Measurements from ENCODE around the gene NTRK3. TPM values are rescaled to one million over a fixed set of nuclear protein-coding genes. Genes with fewer than 3 reads are reported as not detected.

NTRK3 gene
- total and polyA plus RNA-seq, 12 donors = 0.45 to 5.6 (median 2.3) TPM

DNA sequence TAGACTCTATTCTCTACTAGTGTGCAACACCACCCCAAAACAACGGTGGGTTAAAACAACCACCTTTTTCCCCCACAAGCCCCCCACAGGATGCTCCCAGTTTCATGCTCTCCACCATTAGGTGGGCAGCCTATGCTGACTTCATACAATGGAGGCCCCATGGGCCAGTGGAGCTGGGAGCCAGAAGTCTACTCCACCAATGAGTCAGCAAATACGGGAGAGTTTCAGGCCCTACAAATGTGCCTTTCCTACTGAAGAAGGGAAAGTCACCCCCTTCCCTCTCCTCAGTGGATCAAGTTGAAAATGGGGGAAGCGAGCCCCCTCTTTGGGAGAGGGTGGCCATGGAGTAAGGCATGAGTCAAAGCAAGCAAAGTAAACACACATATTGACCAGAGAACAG, 278.6 kb downstream of the NTRK3 start:
- H3K4me3 ChIP-seq = no peak overlapping the region
- H3K4me1 ChIP-seq = peaks cover 0 to 16% (median 10%) of the 10 kb centered on the region in 9 donors
- H3K36me3 ChIP-seq = no peaks in the 10 kb centered on the region
- TF ChIP-seq, protein P1, sequence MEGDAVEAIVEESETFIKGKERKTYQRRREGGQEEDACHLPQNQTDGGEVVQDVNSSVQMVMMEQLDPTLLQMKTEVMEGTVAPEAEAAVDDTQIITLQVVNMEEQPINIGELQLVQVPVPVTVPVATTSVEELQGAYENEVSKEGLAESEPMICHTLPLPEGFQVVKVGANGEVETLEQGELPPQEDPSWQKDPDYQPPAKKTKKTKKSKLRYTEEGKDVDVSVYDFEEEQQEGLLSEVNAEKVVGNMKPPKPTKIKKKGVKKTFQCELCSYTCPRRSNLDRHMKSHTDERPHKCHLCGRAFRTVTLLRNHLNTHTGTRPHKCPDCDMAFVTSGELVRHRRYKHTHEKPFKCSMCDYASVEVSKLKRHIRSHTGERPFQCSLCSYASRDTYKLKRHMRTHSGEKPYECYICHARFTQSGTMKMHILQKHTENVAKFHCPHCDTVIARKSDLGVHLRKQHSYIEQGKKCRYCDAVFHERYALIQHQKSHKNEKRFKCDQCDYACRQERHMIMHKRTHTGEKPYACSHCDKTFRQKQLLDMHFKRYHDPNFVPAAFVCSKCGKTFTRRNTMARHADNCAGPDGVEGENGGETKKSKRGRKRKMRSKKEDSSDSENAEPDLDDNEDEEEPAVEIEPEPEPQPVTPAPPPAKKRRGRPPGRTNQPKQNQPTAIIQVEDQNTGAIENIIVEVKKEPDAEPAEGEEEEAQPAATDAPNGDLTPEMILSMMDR (IDR thresholded peaks at IDR 0.05) = no peak
- H3K9me3 ChIP-seq = no peaks in the 10 kb centered on the region
- H3K27me3 ChIP-seq = no peaks in the 10 kb centered on the region
- ATAC-seq (no peak), DNase-seq (no peak)
- H3K27ac ChIP-seq = no peak overlapping the region
- intact Hi-C loops (cut with DNase I) = no loop called here
- 88 to 91% methylated on average over 3 of the region's 3 CpGs for WGBS, 2 donors

DNA sequence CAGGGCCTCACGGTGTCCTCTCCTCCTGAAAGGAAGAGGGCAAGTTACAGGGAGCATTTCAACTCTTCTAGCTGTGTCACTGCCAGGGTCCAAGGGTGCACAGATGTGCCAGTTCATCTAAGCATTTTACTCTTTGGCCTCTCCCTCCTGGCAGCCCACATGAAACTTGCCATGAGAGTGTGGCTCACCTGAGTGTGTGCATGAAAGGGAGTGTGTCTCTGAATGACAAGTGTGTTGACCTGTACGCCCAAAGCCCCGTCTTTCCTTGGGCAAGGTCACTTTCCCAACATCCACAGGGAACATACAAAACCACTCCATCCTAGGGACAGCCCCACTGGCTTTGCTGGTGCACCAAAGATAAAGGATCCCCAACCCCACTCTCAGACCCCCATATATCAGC, 280.0 kb downstream of the NTRK3 start:
- no peak for ATAC-seq
- peaks cover 0 to 2% (median 0%) of the 10 kb centered on the region in 9 donors for H3K4me1 ChIP-seq
- 80 to 98% methylated on average over 3 of the region's 3 CpGs for whole genome bisulfite sequencing, 2 donors

GRCh38 chr15:87973501-87974215, 282.9 kb downstream of the NTRK3 start:
- Histone ChIP-seq H3K27me3 (no peaks in the 10 kb centered on the region), H3K4me3 (no peak overlapping the region), H3K4me1 (no peaks in the 10 kb centered on the region), H3K36me3 (no peaks in the 10 kb centered on the region), H3K9me3 (no peaks in the 10 kb centered on the region), H3K27ac (no peak overlapping the region)
- DNase-seq (no peak), ATAC-seq (no peak)
- intact Hi-C loops (cut with DNase I) = no loop called here
- 61 to 69% methylated on average over 13 of the region's 13 CpGs for WGBS, 2 donors
- TF ChIP-seq, protein P1 (IDR thresholded peaks at IDR 0.05) = no peak

More for the DNA sequence above, 280.0 kb downstream of the NTRK3 start:
- Histone ChIP-seq H3K9me3 (no peaks in the 10 kb centered on the region), H3K27me3 (no peaks in the 10 kb centered on the region), H3K4me3 (no peak overlapping the region), H3K36me3 (no peaks in the 10 kb centered on the region), H3K27ac (no peak overlapping the region)
- DNase-seq = no peak
- TF ChIP-seq, protein P1 (IDR thresholded peaks at IDR 0.05) = no peak
- intact Hi-C loops (cut with DNase I) = no loop called here

DNA sequence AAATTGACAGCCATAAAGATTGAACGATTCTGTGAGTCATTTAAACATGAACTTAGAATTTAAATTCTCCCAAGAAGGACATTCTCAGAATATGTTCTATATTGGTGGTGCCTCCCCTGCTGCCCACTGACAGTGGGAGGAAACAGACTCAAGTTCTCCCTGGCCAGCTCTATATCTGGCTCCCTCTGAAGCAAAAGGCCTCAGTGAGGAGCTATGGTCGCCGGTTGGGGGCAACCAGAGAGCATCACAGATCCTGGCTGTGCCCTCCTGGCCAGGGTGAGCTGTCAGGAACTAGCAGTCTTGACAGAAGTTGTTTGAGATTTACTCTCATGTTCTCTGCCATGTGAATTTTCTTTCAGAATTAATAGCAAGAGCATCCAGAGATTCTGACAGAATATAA, 285.5 kb downstream of the NTRK3 start:
- no peaks in the 10 kb centered on the region for H3K27me3 ChIP-seq
- no peaks in the 10 kb centered on the region for H3K36me3 ChIP-seq
- H3K4me3 ChIP-seq = no peak overlapping the region
- intact Hi-C loops (cut with DNase I) = no loop called here
- TF ChIP-seq, protein P1 (IDR thresholded peaks at IDR 0.05) = no peak
- no peaks in the 10 kb centered on the region for H3K4me1 ChIP-seq
- H3K27ac ChIP-seq = no peak overlapping the region
- no peak for ATAC-seq
- no peak for DNase-seq
- no peaks in the 10 kb centered on the region for H3K9me3 ChIP-seq
- WGBS, 2 donors = 81 to 86% methylated on average over 3 of the region's 3 CpGs
